ENCODE results near the gene BET1L. TPM values are rescaled to one million over a fixed set of nuclear protein-coding genes. Genes with fewer than 3 reads are reported as not detected.
"Not testable (repeated sequence)": the region's sequence is repeated elsewhere in the genome, so short reads cannot be mapped to it uniquely, and the experiment has no call there.

The BET1L gene
- total and polyA plus RNA-seq, 10 of the 15 experiments (the other 5 are each of a cell fraction or from before 2014, with no cell fraction given): 6.7 to 55.4 (median 39.7) TPM

DNA sequence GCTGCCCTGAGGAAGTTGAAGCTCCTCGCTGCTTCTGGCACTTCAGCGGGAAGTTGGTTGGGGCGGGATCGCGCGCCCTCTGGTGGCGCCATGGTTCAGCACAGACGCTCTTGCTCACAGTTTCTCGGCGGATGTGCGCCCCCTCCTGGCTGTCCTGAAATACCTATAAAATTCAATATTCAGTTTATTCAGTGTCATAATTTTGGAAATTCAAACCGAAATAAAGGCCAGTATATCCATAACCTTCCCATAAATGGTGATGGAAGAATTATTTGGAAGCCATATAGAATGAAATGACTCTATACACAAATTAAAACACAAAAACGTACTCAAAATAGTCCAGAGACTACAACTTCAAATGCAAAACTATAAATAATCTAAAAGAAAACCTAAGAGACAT lies 27.0 kb downstream of the BET1L start:
- H2AFZ ChIP-seq (ENCODE audit: control insufficient read depth, low read depth, low read length); ATAC-seq; SMC1A ChIA-PET (ENCODE audit: uncharacterized antibody, unreplicated experiment); BruUV-seq (replicated peaks); H3K4me1 ChIP-seq (ENCODE audit: control insufficient read depth, insufficient read depth, low read length); H3K36me3 ChIP-seq (ENCODE audit: control insufficient read depth in 2 of 2, insufficient read depth in 2 of 2, low read length in 1 of 2); POLR2A ChIA-PET; FAIRE-seq; intact Hi-C loops (cut with micrococcal nuclease; ENCODE audit: unreplicated experiment); RAD21 ChIA-PET (ENCODE audit: unreplicated experiment); H3K79me2 ChIP-seq (ENCODE audit: control insufficient read depth, insufficient read depth, low read length); H4K20me1 ChIP-seq (ENCODE audit: control insufficient read depth, insufficient read depth); H3K9ac ChIP-seq (ENCODE audit: control insufficient read depth, insufficient read depth, low read length); H3K4me2 ChIP-seq (ENCODE audit: control insufficient read depth, insufficient read depth); H3K27me3 ChIP-seq (replicated peaks in 1 of 2; ENCODE audit: control insufficient read depth in 2 of 2, insufficient read depth in 2 of 2, low read length in 1 of 2); CTCF ChIA-PET; H3K27ac ChIP-seq (ENCODE audit: control insufficient read depth, insufficient read depth); H3K9me3 ChIP-seq (replicated peaks; ENCODE audit: control insufficient read depth, insufficient read depth, low read length); in situ Hi-C loops (cut with MboI); H3K4me3 ChIP-seq; DNase-seq (ENCODE audit: low read depth, low spot score): not testable (repeated sequence)
- no CpG with 5 or more reads among the region's 13 CpGs for WGBS (ENCODE audit: insufficient coverage, insufficient replicate concordance, low lambda C conversion rate, missing lambda C conversion rate)
- peak in 1 of 3 experiments; percentile 29; a peak in 1 of 6 replicates for TF ChIP-seq CTCF (IDR thresholded peaks at IDR 0.05 in 2 of 3, conservative IDR thresholded peaks at IDR 0.05 in 1 of 3; ENCODE audit: control insufficient read depth in 2 of 3, extremely low read depth in 1 of 3, insufficient read depth in 1 of 3, low read depth in 3 of 3, low read length in 3 of 3)

Small RNAs within 50 kb of the gene (small RNA-seq; reads per million reads assigned to genes)
- gene RNU6-447P: not detected

Other genes with a start within 250 kb of the BET1L start
Only the 7 nearest of the 15 such genes appear.
- not detected in 2 replicates for gene SCGB1C1, start 14.3 kb downstream of the BET1L start, total RNA-seq (2014; rRNA removed)
- not detected in 2 replicates for gene SCGB1C1, start 14.3 kb downstream of the BET1L start, total RNA-seq (2014; rRNA removed; fragmentation: Illumina TruSeq; extraction: Trizol)
- not detected in 2 replicates for gene SCGB1C1, start 14.3 kb downstream of the BET1L start, total RNA-seq (2021)
- gene SCGB1C1, start 14.3 kb downstream of the BET1L start, polyA plus RNA-seq (2011; rRNA removed): not detected in 2 replicates
- gene SCGB1C1, start 14.3 kb downstream of the BET1L start, polyA plus RNA-seq (2014; fragmentation: Illumina TruSeq; extraction: Trizol): not detected in 2 replicates
- not detected for gene SCGB1C1, start 14.3 kb downstream of the BET1L start, polyA plus RNA-seq (2014; fragmentation: Nextera tagmentation; extraction: Ambion mirVana)
- not detected in 2 replicates for gene SCGB1C1, start 14.3 kb downstream of the BET1L start, polyA plus RNA-seq (2014; rRNA removed)
- gene SCGB1C1, start 14.3 kb downstream of the BET1L start, polyA plus RNA-seq (2016; fragmentation: Nextera tagmentation; extraction: Ambion mirVana): not detected
- gene RIC8A, start 309 bp upstream of the BET1L start, total RNA-seq (2014; rRNA removed): 157 and 167 TPM in 2 replicates
- gene RIC8A, start 309 bp upstream of the BET1L start, total RNA-seq (2014; rRNA removed; fragmentation: Illumina TruSeq; extraction: Trizol): 81.2 and 82.9 TPM in 2 replicates
- 97.8 and 107 TPM in 2 replicates for gene RIC8A, start 309 bp upstream of the BET1L start, total RNA-seq (2021)
- 46.4 and 93.7 TPM in 2 replicates for gene RIC8A, start 309 bp upstream of the BET1L start, polyA plus RNA-seq (2011; rRNA removed)
- gene RIC8A, start 309 bp upstream of the BET1L start, polyA plus RNA-seq (2014; fragmentation: Illumina TruSeq; extraction: Trizol): 38.1 and 77.6 TPM in 2 replicates
- gene RIC8A, start 309 bp upstream of the BET1L start, polyA plus RNA-seq (2014; fragmentation: Nextera tagmentation; extraction: Ambion mirVana): 10 to 100 TPM; 10.4 to 12.4 TPM
- 106 and 109 TPM in 2 replicates for gene RIC8A, start 309 bp upstream of the BET1L start, polyA plus RNA-seq (2014; rRNA removed)
- 10 to 100 TPM; 68.6 to 79.9 TPM for gene RIC8A, start 309 bp upstream of the BET1L start, polyA plus RNA-seq (2016; fragmentation: Nextera tagmentation; extraction: Ambion mirVana)
- gene SIRT3, start 28.9 kb upstream of the BET1L start, total RNA-seq (2014; rRNA removed): 12.4 and 13.3 TPM in 2 replicates
- 7.1 and 8.5 TPM in 2 replicates for gene SIRT3, start 28.9 kb upstream of the BET1L start, total RNA-seq (2014; rRNA removed; fragmentation: Illumina TruSeq; extraction: Trizol)
- gene SIRT3, start 28.9 kb upstream of the BET1L start, total RNA-seq (2021): 12.9 and 15.1 TPM in 2 replicates
- gene SIRT3, start 28.9 kb upstream of the BET1L start, polyA plus RNA-seq (2011; rRNA removed): 15.8 and 18.8 TPM in 2 replicates
- gene SIRT3, start 28.9 kb upstream of the BET1L start, polyA plus RNA-seq (2014; fragmentation: Illumina TruSeq; extraction: Trizol): 11.8 and 19.4 TPM in 2 replicates
- gene SIRT3, start 28.9 kb upstream of the BET1L start, polyA plus RNA-seq (2014; fragmentation: Nextera tagmentation; extraction: Ambion mirVana): 1 to 10 TPM in 1 of 2 experiments, under 1 TPM in 1; 0.90 to 2.8 TPM
- 22.6 and 23.2 TPM in 2 replicates for gene SIRT3, start 28.9 kb upstream of the BET1L start, polyA plus RNA-seq (2014; rRNA removed)
- 10 to 100 TPM; 11.4 to 12.9 TPM for gene SIRT3, start 28.9 kb upstream of the BET1L start, polyA plus RNA-seq (2016; fragmentation: Nextera tagmentation; extraction: Ambion mirVana)
- 173 and 184 TPM in 2 replicates for gene PSMD13, start 29.6 kb upstream of the BET1L start, total RNA-seq (2014; rRNA removed)
- gene PSMD13, start 29.6 kb upstream of the BET1L start, total RNA-seq (2014; rRNA removed; fragmentation: Illumina TruSeq; extraction: Trizol): 131 and 141 TPM in 2 replicates
- 160 and 163 TPM in 2 replicates for gene PSMD13, start 29.6 kb upstream of the BET1L start, total RNA-seq (2021)
- gene PSMD13, start 29.6 kb upstream of the BET1L start, polyA plus RNA-seq (2011; rRNA removed): 159 and 169 TPM in 2 replicates
- 164 and 170 TPM in 2 replicates for gene PSMD13, start 29.6 kb upstream of the BET1L start, polyA plus RNA-seq (2014; fragmentation: Illumina TruSeq; extraction: Trizol)
- gene PSMD13, start 29.6 kb upstream of the BET1L start, polyA plus RNA-seq (2014; fragmentation: Nextera tagmentation; extraction: Ambion mirVana): 100 to 1,000 TPM; 198 to 221 TPM
- 169 and 193 TPM in 2 replicates for gene PSMD13, start 29.6 kb upstream of the BET1L start, polyA plus RNA-seq (2014; rRNA removed)
- gene PSMD13, start 29.6 kb upstream of the BET1L start, polyA plus RNA-seq (2016; fragmentation: Nextera tagmentation; extraction: Ambion mirVana): 100 to 1,000 TPM; 277 to 303 TPM
- 0.11 TPM in 1 of 2 replicates, not detected in the other for gene NLRP6, start 71.0 kb upstream of the BET1L start, total RNA-seq (2014; rRNA removed)
- gene NLRP6, start 71.0 kb upstream of the BET1L start, total RNA-seq (2014; rRNA removed; fragmentation: Illumina TruSeq; extraction: Trizol): not detected in 2 replicates
- gene NLRP6, start 71.0 kb upstream of the BET1L start, total RNA-seq (2021): 0.11 TPM in 1 of 2 replicates, not detected in the other
- 0.03 TPM in 1 of 2 replicates, not detected in the other for gene NLRP6, start 71.0 kb upstream of the BET1L start, polyA plus RNA-seq (2011; rRNA removed)
- not detected in 2 replicates for gene NLRP6, start 71.0 kb upstream of the BET1L start, polyA plus RNA-seq (2014; fragmentation: Illumina TruSeq; extraction: Trizol)
- not detected for gene NLRP6, start 71.0 kb upstream of the BET1L start, polyA plus RNA-seq (2014; fragmentation: Nextera tagmentation; extraction: Ambion mirVana)
- not detected in 2 replicates for gene NLRP6, start 71.0 kb upstream of the BET1L start, polyA plus RNA-seq (2014; rRNA removed)
- gene NLRP6, start 71.0 kb upstream of the BET1L start, polyA plus RNA-seq (2016; fragmentation: Nextera tagmentation; extraction: Ambion mirVana): not detected
- 3.5 and 3.9 TPM in 2 replicates for gene PGGHG, start 81.7 kb upstream of the BET1L start, total RNA-seq (2014; rRNA removed)
- 1.3 and 1.9 TPM in 2 replicates for gene PGGHG, start 81.7 kb upstream of the BET1L start, total RNA-seq (2014; rRNA removed; fragmentation: Illumina TruSeq; extraction: Trizol)
- gene PGGHG, start 81.7 kb upstream of the BET1L start, total RNA-seq (2021): 7.3 and 8.2 TPM in 2 replicates
- 1.7 and 2.9 TPM in 2 replicates for gene PGGHG, start 81.7 kb upstream of the BET1L start, polyA plus RNA-seq (2011; rRNA removed)
- gene PGGHG, start 81.7 kb upstream of the BET1L start, polyA plus RNA-seq (2014; fragmentation: Illumina TruSeq; extraction: Trizol): 0.17 and 1.5 TPM in 2 replicates
- under 1 TPM; 0.10 to 0.27 TPM for gene PGGHG, start 81.7 kb upstream of the BET1L start, polyA plus RNA-seq (2014; fragmentation: Nextera tagmentation; extraction: Ambion mirVana)
- 7.9 and 8.3 TPM in 2 replicates for gene PGGHG, start 81.7 kb upstream of the BET1L start, polyA plus RNA-seq (2014; rRNA removed)
- gene PGGHG, start 81.7 kb upstream of the BET1L start, polyA plus RNA-seq (2016; fragmentation: Nextera tagmentation; extraction: Ambion mirVana): 1 to 10 TPM; 1.0 to 1.7 TPM
- gene IFITM5, start 92.1 kb upstream of the BET1L start, total RNA-seq (2014; rRNA removed): not detected in 2 replicates
- gene IFITM5, start 92.1 kb upstream of the BET1L start, total RNA-seq (2014; rRNA removed; fragmentation: Illumina TruSeq; extraction: Trizol): not detected in 2 replicates
- gene IFITM5, start 92.1 kb upstream of the BET1L start, total RNA-seq (2021): not detected in 2 replicates
- not detected in 2 replicates for gene IFITM5, start 92.1 kb upstream of the BET1L start, polyA plus RNA-seq (2011; rRNA removed)
- not detected in 2 replicates for gene IFITM5, start 92.1 kb upstream of the BET1L start, polyA plus RNA-seq (2014; fragmentation: Illumina TruSeq; extraction: Trizol)
- gene IFITM5, start 92.1 kb upstream of the BET1L start, polyA plus RNA-seq (2014; fragmentation: Nextera tagmentation; extraction: Ambion mirVana): not detected
- not detected in 2 replicates for gene IFITM5, start 92.1 kb upstream of the BET1L start, polyA plus RNA-seq (2014; rRNA removed)
- not detected for gene IFITM5, start 92.1 kb upstream of the BET1L start, polyA plus RNA-seq (2016; fragmentation: Nextera tagmentation; extraction: Ambion mirVana)

Data from GM12878 (cell line).